K562 (cell line): Measurements from ENCODE around the gene ANKRD13C. TPM values are rescaled to one million over a fixed set of nuclear protein-coding genes. Genes with fewer than 3 reads are reported as not detected.
A peak's percentile ranks its signal among the peaks of the same experiment; 100 is the strongest.

Experiments used
- ATAC-seq: fragments of 200-7000 bp; cut with Tn5 transposase; 3 replicates; pipeline ENCODE4 v1.9.1; 2020; ENCODE audit warnings: moderate library complexity
- BruUV-seq: library from RNA; stranded (reverse); fragments of 400-500 nt; replicated peaks from 2 replicates; lab custom pipeline; 2021; lab: Mats Ljungman, UMichigan
- CTCF ChIA-PET: fragments of 300-600 bp; formaldehyde crosslinking; extraction: SDS; loops from one replicate; lab custom pipeline; 2021; ENCODE audit warnings: low intra/inter-chr PET ratio; lab: Yijun Ruan, JAX
- POLR2A ChIA-PET: fragments of 300-600, 350-650 bp; sonication (Branson Sonifier 250); formaldehyde crosslinking; extraction: SDS; loops from one replicate; lab custom pipeline; 2021; ENCODE audit warnings: antibody characterized with exemption, inconsistent platforms; lab: Yijun Ruan, JAX
- DNase-seq, 4 experiments: peaks; one replicate each; pipeline versions ENCODE4 v3.0.0 to v3.0.0-alpha.2; 2011 to 2018; ENCODE audit warnings: low spot score in 3 of 4, mixed read lengths in 3 of 4; ENCODE audit errors: extremely low read depth in 1 of 4
- FAIRE-seq: peaks from 2 replicates; lab custom pipeline; 2011; peaks lifted over from hg19 to GRCh38; lab: Jason Lieb, UNC
- H2AFZ ChIP-seq: 2 replicates; pipeline ENCODE4 v1.6.0; 2011; ENCODE audit warnings: low read depth, low read length, control low read depth, inconsistent platforms
- H3K27ac ChIP-seq: fragments of 200-600 bp; 3 replicates; pipeline ENCODE4 v1.8.0; 2011; ENCODE audit warnings: low read depth, mild to moderate bottlenecking, control low read depth, inconsistent platforms, low read length, moderate library complexity, mixed read lengths; ENCODE audit errors: extremely low read depth
- H3K27me3 ChIP-seq, 2 experiments: fragments of 300-600 bp in 1 of 2; 2 replicates in 1 of 2; 3 replicates in 1 of 2; pipeline versions ENCODE4 v1.6.0 to v1.8.0; 2011; ENCODE audit warnings: inconsistent platforms in 2 of 2, low read length in 2 of 2, mild to moderate bottlenecking in 1 of 2, mixed read lengths in 1 of 2, moderate library complexity in 1 of 2; ENCODE audit not compliant: control insufficient read depth in 2 of 2, insufficient read depth in 2 of 2
- H3K36me3 ChIP-seq: fragments of 300-600 bp; 3 replicates; pipeline ENCODE4 v1.8.0; 2011; ENCODE audit warnings: mild to moderate bottlenecking, low read length, inconsistent platforms; ENCODE audit not compliant: control insufficient read depth, insufficient read depth
- H3K4me1 ChIP-seq, 2 experiments: fragments of 200-600 bp in 1 of 2; replicated peaks in 1 of 2; 2 replicates in 1 of 2; 3 replicates in 1 of 2; pipeline versions ENCODE4 v1.5.1 to v1.8.0; 2011; ENCODE audit warnings: inconsistent platforms in 2 of 2, low read length in 2 of 2, mild to moderate bottlenecking in 1 of 2, mixed read lengths in 1 of 2, moderate library complexity in 1 of 2; ENCODE audit not compliant: control insufficient read depth in 2 of 2, insufficient read depth in 2 of 2
- H3K4me2 ChIP-seq: 2 replicates; pipeline ENCODE4 v1.6.1; 2011; ENCODE audit warnings: low read length, control low read depth, inconsistent platforms, mixed read lengths; ENCODE audit not compliant: insufficient read depth
- H3K4me3 ChIP-seq: fragments of 200-600 bp; sonication (generic), shearing (Covaris generic); 2 replicates; pipeline ENCODE4 v1.5.1; 2016; ENCODE audit warnings: control low read depth, inconsistent platforms
- H3K79me2 ChIP-seq: fragments of 200-600 bp; 3 replicates; pipeline ENCODE4 v1.8.0; 2011; ENCODE audit warnings: low read length, inconsistent platforms; ENCODE audit not compliant: control insufficient read depth, insufficient read depth
- H3K9ac ChIP-seq, 2 experiments: 2 replicates each; pipeline versions ENCODE4 v1.6.0 to v1.6.1; 2011; ENCODE audit warnings: low read depth in 2 of 2, low read length in 2 of 2, control low read depth in 1 of 2, inconsistent platforms in 1 of 2, mild to moderate bottlenecking in 1 of 2, mixed read lengths in 1 of 2; ENCODE audit not compliant: insufficient read depth in 1 of 2
- H3K9me1 ChIP-seq: one replicate; pipeline ENCODE4 v1.6.0; 2011; ENCODE audit warnings: inconsistent platforms, mild to moderate bottlenecking, low read length, moderate library complexity; ENCODE audit not compliant: control insufficient read depth, insufficient read depth
- H3K9me3 ChIP-seq: replicated peaks from 2 replicates; pipeline ENCODE4 v1.5.1; 2011; ENCODE audit warnings: low read depth, low read length, inconsistent platforms; ENCODE audit not compliant: control insufficient read depth, insufficient read depth
- H4K20me1 ChIP-seq: replicated peaks from 2 replicates; pipeline ENCODE4 v1.6.1; 2011; ENCODE audit warnings: low read length, inconsistent platforms, mixed read lengths; ENCODE audit not compliant: control insufficient read depth, insufficient read depth
- ADNP ChIP-seq: fragments of 200-800 bp; sonication (Bioruptor generic); IDR thresholded peaks from 2 replicates; pipeline ENCODE4 v1.6.1; 2016; ENCODE audit warnings: missing genetic modification characterization, missing compliant biosample characterization
- BACH1 ChIP-seq: fragments of 200-800 bp; sonication (Bioruptor generic); IDR thresholded peaks from 2 replicates; pipeline ENCODE4 v1.6.1; 2016; ENCODE audit warnings: missing genetic modification characterization, missing compliant biosample characterization
- CBX2 ChIP-seq: fragments of 200-600 bp; sonication (generic); IDR thresholded peaks from one replicate; pipeline ENCODE4 v1.6.1; 2012; ENCODE audit warnings: mild to moderate bottlenecking, low read length, inconsistent platforms; ENCODE audit not compliant: insufficient read depth, poor library complexity, severe bottlenecking
- CHD2 ChIP-seq: IDR thresholded peaks from 2 replicates; pipeline ENCODE4 v1.6.1; 2011; ENCODE audit warnings: low read depth, low read length
- CREBBP ChIP-seq: IDR thresholded peaks from one replicate; pipeline ENCODE4 v1.6.1; 2012; ENCODE audit warnings: low read depth, mild to moderate bottlenecking, control low read depth, inconsistent platforms, low read length
- CTCFL ChIP-seq: IDR thresholded peaks from 2 replicates; pipeline ENCODE4 v1.6.1; 2011; ENCODE audit warnings: borderline replicate concordance, low read depth, mild to moderate bottlenecking, moderate library complexity, low read length; ENCODE audit not compliant: insufficient read depth, poor library complexity, severe bottlenecking
- NFIC ChIP-seq: fragments of 450-650 bp; IDR thresholded peaks from 2 replicates; pipeline ENCODE4 v1.6.1; 2017; ENCODE audit warnings: mild to moderate bottlenecking, inconsistent platforms
- PPARD ChIP-seq: fragments of 250-450 bp; sonication (Bioruptor Pico); IDR thresholded peaks from 2 replicates; pipeline ENCODE4 v1.8.0; 2022; ENCODE audit warnings: inconsistent platforms, mild to moderate bottlenecking, moderate library complexity
- RBFOX2 ChIP-seq: fragments of 200-400 bp; formaldehyde crosslinking; IDR thresholded peaks from 2 replicates; pipeline ENCODE4 v1.6.1; 2017; ENCODE audit warnings: low read depth, mild to moderate bottlenecking, low read length, moderate library complexity
- SAP30 ChIP-seq: fragments of 200-600 bp; sonication (generic); IDR thresholded peaks from 2 replicates; pipeline ENCODE4 v1.6.1; 2012; ENCODE audit warnings: borderline replicate concordance, low read depth, mild to moderate bottlenecking, moderate library complexity, low read length, control low read depth, inconsistent platforms; ENCODE audit not compliant: insufficient read depth, poor library complexity, severe bottlenecking
- SNRNP70 ChIP-seq: fragments of 200-400 bp; formaldehyde crosslinking; optimal IDR thresholded peaks from 2 replicates; pipeline ENCODE3; 2017; ENCODE audit warnings: low read depth, low read length
- ZNF316 ChIP-seq: fragments of 450-650 bp; IDR thresholded peaks from 2 replicates; pipeline ENCODE4 v1.6.1; 2016
- WGBS: fragments of 100-300 bp; shearing (Covaris generic); methylation state at CpG from one replicate; pipeline ENCODE4 v1.1.6; 2016; ENCODE audit warnings: low coverage, mixed read lengths; ENCODE audit not compliant: insufficient coverage; ENCODE audit errors: missing lambda C conversion rate; 5-methylcytosine and 5-hydroxymethylcytosine counted together
- in situ Hi-C: fragments of 300-500 bp; cut with MboI; formaldehyde crosslinking; loops from 4 replicates; pipeline ENCODE4 v1.15.0; 2018; ENCODE audit warnings: inconsistent platforms, mixed read lengths
- intact Hi-C: fragments of 100-400 bp; cut with micrococcal nuclease; formaldehyde crosslinking; loops from 2 replicates; pipeline ENCODE4 v1.14.2; 2022
- polyA plus RNA-seq, 8 experiments: library from polyadenylated mRNA; depleted of rRNA in 4 of 8; stranded (reverse) in 5 of 8; unstranded in 3 of 8; fragments of >200 nt; fragmentation: Nextera tagmentation in 2 of 8; fragmentation: Illumina TruSeq in 1 of 8; extraction: Ambion mirVana in 2 of 8; extraction: Trizol in 1 of 8; gene quantifications; 2 replicates each; pipeline versions ENCODE4 v1.2.1 to v1.2.3, GENCODE V29; 2011 to 2014; ENCODE audit warnings: inconsistent platforms in 1 of 8, missing spikeins in 1 of 8
- total RNA-seq, 7 experiments: library from RNA; depleted of rRNA in 6 of 7; stranded (reverse); fragments of >200 nt in 6 of 7; fragmentation: Illumina TruSeq in 2 of 7; extraction: Trizol in 2 of 7; gene quantifications; 2 replicates each; pipeline versions ENCODE4 v1.2.1 to v1.2.3, GENCODE V29; 2011 to 2021; ENCODE audit warnings: low replicate concordance in 1 of 7
- TF ChIP-seq, protein P1 (sequence below): sonication (generic); formaldehyde crosslinking; IDR thresholded peaks from 2 replicates; pipeline ENCODE4 v1.8.0; 2022; ENCODE audit warnings: mild to moderate bottlenecking, low read depth, missing genetic modification reagents
- TF ChIP-seq, protein P2 (sequence below), 3 experiments: IDR thresholded peaks in 2 of 3; conservative IDR thresholded peaks in 1 of 3; 2 replicates each; pipeline ENCODE4 v1.5.1; 2011 to 2012; ENCODE audit warnings: low read length in 3 of 3, mild to moderate bottlenecking in 3 of 3, control low read depth in 2 of 3, improper control_type of control experiment in 1 of 3, inconsistent platforms in 1 of 3, low read depth in 1 of 3, mixed read lengths in 1 of 3, moderate library complexity in 1 of 3; ENCODE audit not compliant: insufficient read depth in 2 of 3

The ANKRD13C gene
- total and polyA plus RNA-seq, 9 of the 15 experiments (the other 6 are each of a cell fraction or from before 2014, with no cell fraction given), result 3.4 to 22.8 (median 12.5) TPM

- TF ChIP-seq NFIC (no peak), ZNF316 (no peak)
Observed at GRCh38 chr1:70327306-70328076, 27.0 kb downstream of the ANKRD13C start (continued).

- intact Hi-C loops, result loop anchor here (5.0 to 10.0 kb wide), 2 partner anchors 88 to 160 kb away; partner anchors contain the start of gene CTH
- TF ChIP-seq CREBBP (no peak), BACH1 (tag) (no peak), RBFOX2 (no peak), SNRNP70 (no peak), CHD2 (no peak), CBX2 (no peak), PPARD (CRISPR knock-in tag) (no peak), SAP30 (no peak), CTCFL (peak; percentile 18), ADNP (no peak)
- TF ChIP-seq, protein P1, sequence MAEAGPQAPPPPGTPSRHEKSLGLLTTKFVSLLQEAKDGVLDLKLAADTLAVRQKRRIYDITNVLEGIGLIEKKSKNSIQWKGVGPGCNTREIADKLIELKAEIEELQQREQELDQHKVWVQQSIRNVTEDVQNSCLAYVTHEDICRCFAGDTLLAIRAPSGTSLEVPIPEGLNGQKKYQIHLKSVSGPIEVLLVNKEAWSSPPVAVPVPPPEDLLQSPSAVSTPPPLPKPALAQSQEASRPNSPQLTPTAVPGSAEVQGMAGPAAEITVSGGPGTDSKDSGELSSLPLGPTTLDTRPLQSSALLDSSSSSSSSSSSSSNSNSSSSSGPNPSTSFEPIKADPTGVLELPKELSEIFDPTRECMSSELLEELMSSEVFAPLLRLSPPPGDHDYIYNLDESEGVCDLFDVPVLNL (CRISPR knock-in tag), result no peak
- TF ChIP-seq, protein P2, sequence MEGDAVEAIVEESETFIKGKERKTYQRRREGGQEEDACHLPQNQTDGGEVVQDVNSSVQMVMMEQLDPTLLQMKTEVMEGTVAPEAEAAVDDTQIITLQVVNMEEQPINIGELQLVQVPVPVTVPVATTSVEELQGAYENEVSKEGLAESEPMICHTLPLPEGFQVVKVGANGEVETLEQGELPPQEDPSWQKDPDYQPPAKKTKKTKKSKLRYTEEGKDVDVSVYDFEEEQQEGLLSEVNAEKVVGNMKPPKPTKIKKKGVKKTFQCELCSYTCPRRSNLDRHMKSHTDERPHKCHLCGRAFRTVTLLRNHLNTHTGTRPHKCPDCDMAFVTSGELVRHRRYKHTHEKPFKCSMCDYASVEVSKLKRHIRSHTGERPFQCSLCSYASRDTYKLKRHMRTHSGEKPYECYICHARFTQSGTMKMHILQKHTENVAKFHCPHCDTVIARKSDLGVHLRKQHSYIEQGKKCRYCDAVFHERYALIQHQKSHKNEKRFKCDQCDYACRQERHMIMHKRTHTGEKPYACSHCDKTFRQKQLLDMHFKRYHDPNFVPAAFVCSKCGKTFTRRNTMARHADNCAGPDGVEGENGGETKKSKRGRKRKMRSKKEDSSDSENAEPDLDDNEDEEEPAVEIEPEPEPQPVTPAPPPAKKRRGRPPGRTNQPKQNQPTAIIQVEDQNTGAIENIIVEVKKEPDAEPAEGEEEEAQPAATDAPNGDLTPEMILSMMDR (IDR thresholded peaks at IDR 0.05 in 2 of 3, conservative IDR thresholded peaks at IDR 0.05 in 1 of 3; ENCODE audit: insufficient read depth in 2 of 3, low read depth in 1 of 3, low read length in 3 of 3), result peak; percentile 27 to 52 (median 44); a peak in 4 of 6 replicates
Observed at GRCh38 chr1:70324683-70325082, 29.8 kb downstream of the ANKRD13C start.

More at GRCh38 chr1:70324683-70325082, 29.8 kb downstream of the ANKRD13C start:
- WGBS, result 62% methylated on average over 1 of the region's 1 CpG
- H3K79me2 ChIP-seq, result peaks cover 19% of the 10 kb centered on the region; the same call in 1 of the 3 replicates
- H3K9me1 ChIP-seq, result no peaks in the 10 kb centered on the region
- BruUV-seq, result no TSS peak
- no peaks in the 10 kb centered on the region for H3K9me3 ChIP-seq
- in situ Hi-C loops, result no loop called here
- ATAC-seq (peak; percentile 77), FAIRE-seq (peak; percentile 37), DNase-seq (peak in 2 of 4 experiments; percentile 12 to 29)
- H4K20me1 ChIP-seq, result no peaks in the 10 kb centered on the region
- H3K9ac ChIP-seq, result no peak overlapping the region
- POLR2A ChIA-PET, result interaction anchor here (1.2 kb wide), 1 partner anchor 87 kb away, joined by 4 read pairs; no protein-coding TSS in a partner anchor
- H2AFZ ChIP-seq, result no peak overlapping the region
- no peak overlapping the region for H3K27ac ChIP-seq
- H3K4me2 ChIP-seq, result no peak overlapping the region
- no peaks in the 10 kb centered on the region for H3K4me1 ChIP-seq
- CTCF ChIA-PET, result interaction anchor here (0.7 kb wide), 1 partner anchor 86 kb away, joined by 4 read pairs; no protein-coding TSS in a partner anchor
- H3K36me3 ChIP-seq, result peaks cover 27% of the 10 kb centered on the region; the same call in 2 of the 3 replicates
- H3K27me3 ChIP-seq, result no peaks in the 10 kb centered on the region
- no peak overlapping the region for H3K4me3 ChIP-seq
